H1 (cell line): ENCODE data around the gene LIX1L. TPM values are rescaled to one million over a fixed set of nuclear protein-coding genes. Genes with fewer than 3 reads are reported as not detected.
A peak's percentile ranks its signal among the peaks of the same experiment; 100 is the strongest.

Experiments
- CTCF ChIA-PET: fragments of 300-600 bp; sonication (Branson Sonifier 250); formaldehyde crosslinking; loops from one replicate; lab custom pipeline; 2021; ENCODE audit not compliant: partially characterized antibody; lab: Charles Lee
- POLR2A ChIA-PET: fragments of 300-600 bp; sonication (Branson Sonifier 250); formaldehyde crosslinking; loops from one replicate; lab custom pipeline; 2021; ENCODE audit warnings: inconsistent platforms; ENCODE audit not compliant: partially characterized antibody; lab: Charles Lee
- DNase-seq, 2 experiments: peaks; one replicate each; pipeline versions ENCODE4 v3.0.0 to v3.0.0-alpha.2; 2010 to 2022; ENCODE audit warnings: low spot score in 2 of 2, low read depth in 1 of 2, mixed read lengths in 1 of 2
- FAIRE-seq: peaks from 2 replicates; lab custom pipeline; 2011; peaks lifted over from hg19 to GRCh38; lab: Jason Lieb, UNC
- H2AFZ ChIP-seq: 2 replicates; pipeline ENCODE4 v1.8.1; 2012; ENCODE audit warnings: low read length, inconsistent platforms
- H2AK5ac ChIP-seq: 2 replicates; pipeline ENCODE4 v1.6.1; 2013; ENCODE audit warnings: low read depth, low read length
- H2BK120ac ChIP-seq: replicated peaks from 2 replicates; pipeline ENCODE3; 2013; ENCODE audit warnings: low read depth, low read length, inconsistent platforms
- H2BK12ac ChIP-seq: 2 replicates; pipeline ENCODE4 v1.6.1; 2013; ENCODE audit warnings: low read depth, low read length
- H2BK15ac ChIP-seq: 2 replicates; pipeline ENCODE4 v1.6.1; 2013; ENCODE audit warnings: low read length
- H2BK20ac ChIP-seq: 2 replicates; pipeline ENCODE4 v1.6.1; 2013; ENCODE audit warnings: low read length
- H2BK5ac ChIP-seq: 2 replicates; pipeline ENCODE4 v1.6.1; 2013; ENCODE audit warnings: low read depth, low read length
- H3K14ac ChIP-seq: 2 replicates; pipeline ENCODE4 v1.6.1; 2013; ENCODE audit warnings: inconsistent platforms; ENCODE audit not compliant: insufficient read length
- H3K18ac ChIP-seq: 2 replicates; pipeline ENCODE4 v1.6.1; 2013; ENCODE audit warnings: low read length; ENCODE audit errors: extremely low read depth
- H3K23ac ChIP-seq: 2 replicates; pipeline ENCODE4 v1.6.1; 2013; ENCODE audit warnings: inconsistent platforms; ENCODE audit not compliant: insufficient read length
- H3K23me2 ChIP-seq: 2 replicates; pipeline ENCODE4 v1.6.1; 2013; ENCODE audit warnings: low read depth, low read length
- H3K27ac ChIP-seq: 2 replicates; pipeline ENCODE4 v1.6.1; 2011; ENCODE audit warnings: low read depth, low read length, inconsistent platforms
- H3K27me3 ChIP-seq, 4 experiments: replicated peaks in 1 of 4; 1 replicate in 1 of 4; 2 replicates in 3 of 4; pipeline versions ENCODE4 v1.6.1 to v1.8.1; 2011 to 2013; ENCODE audit warnings: low read length in 3 of 4, mild to moderate bottlenecking in 3 of 4, inconsistent platforms in 2 of 4, mixed read lengths in 2 of 4, moderate library complexity in 1 of 4; ENCODE audit not compliant: control insufficient read depth in 3 of 4, insufficient read depth in 3 of 4; ENCODE audit errors: extremely low read depth in 1 of 4
- H3K36me3 ChIP-seq, 4 experiments: 2 replicates each; pipeline versions ENCODE4 v1.6.1 to v1.8.1; 2011 to 2013; ENCODE audit warnings: mild to moderate bottlenecking in 4 of 4, low read length in 3 of 4, moderate library complexity in 2 of 4, control low read depth in 1 of 4, inconsistent platforms in 1 of 4; ENCODE audit not compliant: insufficient read depth in 4 of 4, control insufficient read depth in 2 of 4
- H3K4ac ChIP-seq: replicated peaks from 2 replicates; pipeline ENCODE3; 2013; ENCODE audit warnings: low read length, low read depth, mixed read lengths, inconsistent platforms; ENCODE audit not compliant: insufficient read length
- H3K4me1 ChIP-seq, 4 experiments: replicated peaks in 1 of 4; 1 replicate in 1 of 4; 2 replicates in 3 of 4; pipeline versions ENCODE4 v1.6.1 to v1.8.1; 2011 to 2013; ENCODE audit warnings: low read length in 3 of 4, inconsistent platforms in 2 of 4, mixed read lengths in 1 of 4; ENCODE audit not compliant: insufficient read depth in 4 of 4, control insufficient read depth in 3 of 4
- H3K4me2 ChIP-seq, 2 experiments: 2 replicates each; pipeline versions ENCODE4 v1.6.1 to v1.8.1; 2011 to 2013; ENCODE audit warnings: low read depth in 2 of 2, low read length in 2 of 2, control low read depth in 1 of 2, inconsistent platforms in 1 of 2, mild to moderate bottlenecking in 1 of 2; ENCODE audit not compliant: insufficient read depth in 1 of 2
- H3K4me3 ChIP-seq, 4 experiments: fragments of 200-600, 300-600 bp in 1 of 4; sonication (generic), shearing (Covaris generic), sonication (Bioruptor Twin) in 1 of 4; 2 replicates each; pipeline versions ENCODE4 v1.5.1 to v1.8.1; 2011 to 2016; ENCODE audit warnings: low read length in 4 of 4, low read depth in 3 of 4, control low read depth in 2 of 4, inconsistent platforms in 2 of 4, mild to moderate bottlenecking in 2 of 4, mixed read lengths in 1 of 4, moderate library complexity in 1 of 4; ENCODE audit not compliant: insufficient read depth in 2 of 4; ENCODE audit errors: extremely low read depth in 1 of 4
- H3K56ac ChIP-seq: replicated peaks from 2 replicates; pipeline ENCODE3; 2013; ENCODE audit warnings: low read depth, mild to moderate bottlenecking, mixed read lengths, low read length, inconsistent platforms; ENCODE audit not compliant: insufficient read length
- H3K79me1 ChIP-seq: 2 replicates; pipeline ENCODE4 v1.6.1; 2013; ENCODE audit warnings: low read depth, low read length, control low read depth
- H3K79me2 ChIP-seq, 2 experiments: 2 replicates each; pipeline versions ENCODE4 v1.6.1 to v1.8.1; 2012 to 2013; ENCODE audit warnings: low read length in 2 of 2, mild to moderate bottlenecking in 2 of 2, inconsistent platforms in 1 of 2; ENCODE audit not compliant: insufficient read depth in 2 of 2, control insufficient read depth in 1 of 2
- H3K9ac ChIP-seq, 4 experiments: replicated peaks in 1 of 4; 1 replicate in 1 of 4; 2 replicates in 3 of 4; pipeline versions ENCODE4 v1.6.1 to v1.8.1; 2011 to 2013; ENCODE audit warnings: low read depth in 3 of 4, low read length in 3 of 4, control low read depth in 2 of 4, mild to moderate bottlenecking in 2 of 4, moderate library complexity in 2 of 4, inconsistent platforms in 1 of 4; ENCODE audit errors: extremely low read depth in 1 of 4
- H3K9me3 ChIP-seq, 2 experiments: 2 replicates each; pipeline versions ENCODE4 v1.6.1 to v1.8.1; 2012 to 2013; ENCODE audit warnings: mild to moderate bottlenecking in 2 of 2, moderate library complexity in 2 of 2, control low read depth in 1 of 2, inconsistent platforms in 1 of 2, low read depth in 1 of 2, low read length in 1 of 2, mixed read lengths in 1 of 2; ENCODE audit not compliant: insufficient read depth in 2 of 2
- H4K20me1 ChIP-seq, 2 experiments: replicated peaks in 1 of 2; 2 replicates each; pipeline versions ENCODE3 to v1.8.1; 2011 to 2013; ENCODE audit warnings: inconsistent platforms in 2 of 2, low read length in 2 of 2, mild to moderate bottlenecking in 1 of 2; ENCODE audit not compliant: insufficient read depth in 2 of 2, control insufficient read depth in 1 of 2
- H4K5ac ChIP-seq: 2 replicates; pipeline ENCODE4 v1.6.1; 2013; ENCODE audit warnings: low read length, low read depth, mixed read lengths, inconsistent platforms; ENCODE audit not compliant: insufficient read length
- H4K8ac ChIP-seq: 2 replicates; pipeline ENCODE4 v1.8.0; 2013; ENCODE audit warnings: mild to moderate bottlenecking, moderate library complexity, low read length, inconsistent platforms; ENCODE audit not compliant: insufficient read depth; ENCODE audit errors: extremely low read depth
- H4K91ac ChIP-seq: replicated peaks from 2 replicates; pipeline ENCODE3; 2013; ENCODE audit warnings: low read length, mixed read lengths, inconsistent platforms; ENCODE audit not compliant: insufficient read length
- CBX5 ChIP-seq: fragments of 300-800, 300-1000 bp; sonication (generic); IDR thresholded peaks from 2 replicates; pipeline ENCODE4 v1.7.1; 2016; ENCODE audit warnings: antibody characterized with exemption, low read length, low read depth
- CREB1 ChIP-seq: IDR thresholded peaks from 2 replicates; pipeline ENCODE4 v1.6.1; 2012; ENCODE audit warnings: inconsistent platforms
- E2F6 ChIP-seq: IDR thresholded peaks from 2 replicates; pipeline ENCODE4 v1.6.1; 2012; ENCODE audit warnings: inconsistent platforms
- EP300 ChIP-seq, 2 experiments: IDR thresholded peaks; 1 replicate in 1 of 2; 2 replicates in 1 of 2; pipeline ENCODE4 v1.6.1; 2011 to 2012; ENCODE audit warnings: low read depth in 2 of 2, low read length in 2 of 2, mild to moderate bottlenecking in 2 of 2, borderline replicate concordance in 1 of 2, inconsistent platforms in 1 of 2, moderate library complexity in 1 of 2
- JUN ChIP-seq: IDR thresholded peaks from 2 replicates; pipeline ENCODE4 v1.6.1; 2011; ENCODE audit warnings: low read depth, mild to moderate bottlenecking, improper control_type of control experiment, low read length
- MAFK ChIP-seq: IDR thresholded peaks from 2 replicates; pipeline ENCODE4 v1.6.1; 2012; ENCODE audit warnings: low read depth, mild to moderate bottlenecking, improper control_type of control experiment, low read length
- RFX5 ChIP-seq: IDR thresholded peaks from 2 replicates; pipeline ENCODE4 v1.6.1; 2011; ENCODE audit warnings: low read depth, low read length, improper control_type of control experiment, borderline replicate concordance
- TEAD4 ChIP-seq: IDR thresholded peaks from 2 replicates; pipeline ENCODE4 v1.6.1; 2012; ENCODE audit warnings: low read depth, low read length, inconsistent platforms, mixed read lengths
- WGBS, 2 experiments: shearing (Covaris generic) in 1 of 2; methylation state at CpG; one replicate each; pipeline versions ENCODE4 v1.1.6 to v1.1.7; 2013 to 2015; ENCODE audit warnings: low lambda C conversion rate in 2 of 2, mixed read lengths in 2 of 2, inconsistent platforms in 1 of 2, low coverage in 1 of 2, missing lambda C conversion rate in 1 of 2; ENCODE audit not compliant: insufficient replicate concordance in 2 of 2, insufficient coverage in 1 of 2, insufficient read length in 1 of 2; ENCODE audit errors: extremely low coverage in 1 of 2, missing lambda C conversion rate in 1 of 2; 5-methylcytosine and 5-hydroxymethylcytosine counted together
- polyA plus RNA-seq, 7 experiments: library from polyadenylated mRNA; depleted of rRNA in 3 of 7; stranded (reverse) in 5 of 7; unstranded in 2 of 7; fragments of >200 nt in 5 of 7; fragments of 200-250 nt in 2 of 7; gene quantifications; 1 replicate in 5 of 7; 2 replicates in 1 of 7; 4 replicates in 1 of 7; pipeline versions ENCODE4 v1.2.1 to v1.2.3, GENCODE V29; 2011 to 2013; ENCODE audit warnings: missing spikeins in 2 of 7, mixed read lengths in 2 of 7
- total RNA-seq: library from RNA; stranded (reverse); fragmentation: NEBNext Ultra II Directional; extraction: Animal tissue kit (Norgen Biotek cat#: 25700); gene quantifications from 2 replicates; pipeline ENCODE4 v1.2.1, GENCODE V29; 2021

LIX1L gene
- total and polyA plus RNA-seq, 2 of the 8 experiments (the other 6 are each of a cell fraction or from before 2014, with no cell fraction given): 2.9 to 3.7 TPM

DNA sequence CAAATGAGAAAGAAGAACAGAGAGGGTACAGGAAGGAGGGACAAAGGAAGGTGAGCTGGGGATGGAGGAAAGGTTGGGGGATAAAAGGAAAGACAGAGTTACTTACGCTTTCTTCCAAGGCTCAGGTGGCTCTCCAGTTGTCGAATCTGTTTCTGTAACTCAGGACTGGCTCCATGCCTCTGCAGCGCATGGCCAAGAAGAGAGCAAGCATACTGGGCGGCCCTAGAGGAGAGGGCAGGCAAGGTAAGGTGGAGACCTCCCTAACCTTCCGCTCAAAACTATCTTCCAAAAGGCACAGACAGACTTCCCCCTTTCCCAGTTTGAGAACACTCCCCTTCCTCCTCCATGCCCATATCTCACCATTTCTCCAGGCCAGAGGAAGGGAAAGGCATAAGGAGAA, 40.2 kb downstream of the LIX1L start:
- no peak for FAIRE-seq
- no peaks in the 10 kb centered on the region for H3K9me3 ChIP-seq
- H3K79me2 ChIP-seq: no peaks in the 10 kb centered on the region
- H4K91ac ChIP-seq: no peak overlapping the region
- no peak for TF ChIP-seq MAFK
- TF ChIP-seq CREB1: no peak
- TF ChIP-seq RFX5: no peak
- TF ChIP-seq TEAD4: no peak
- no peak for TF ChIP-seq E2F6
- TF ChIP-seq EP300 (IDR thresholded peaks at IDR 0.05; ENCODE audit: borderline replicate concordance in 1 of 2, low read depth in 2 of 2, low read length in 2 of 2): no peak
- no peak for TF ChIP-seq CBX5
- TF ChIP-seq JUN: no peak
- POLR2A ChIA-PET: interaction anchor here (1.2 to 2.4 kb wide), 2 partner anchors 10 to 26 kb away, joined by 4 to 17 read pairs; partner anchors contain the start of gene RBM8A
- 88% methylated on average over 5 of the region's 5 CpGs; no CpG with 5 or more reads in 1 of the 2 experiments for WGBS, 2 experiments
- H3K27ac ChIP-seq: no peak overlapping the region
- H3K4me3 ChIP-seq: peak overlapping the region; percentile 71 to 96 (median 82); a peak in 5 of 8 replicates
- H3K79me1 ChIP-seq: no peaks in the 10 kb centered on the region
- H4K8ac ChIP-seq: no peak overlapping the region
- CTCF ChIA-PET: interaction anchor here (0.8 to 15.9 kb wide), 2 partner anchors 17 to 26 kb away, joined by 4 to 146 read pairs; no protein-coding TSS in a partner anchor
- no peak overlapping the region for H3K14ac ChIP-seq
- H3K18ac ChIP-seq: no peak overlapping the region
- no peak overlapping the region for H2BK12ac ChIP-seq
- H4K20me1 ChIP-seq: no peaks in the 10 kb centered on the region
- no peak overlapping the region for H3K4ac ChIP-seq
- no peak overlapping the region for H2AK5ac ChIP-seq
- H3K23ac ChIP-seq: no peak overlapping the region
- peak overlapping the region in 1 of 4 experiments; percentile 75; a peak in 2 of 7 replicates for H3K9ac ChIP-seq
- H3K56ac ChIP-seq: no peak overlapping the region
- no peak overlapping the region for H2BK5ac ChIP-seq
- H4K5ac ChIP-seq: no peak overlapping the region
- no peak overlapping the region for H2BK120ac ChIP-seq
- peaks cover 16% of the 10 kb centered on the region for H3K23me2 ChIP-seq
- H3K4me1 ChIP-seq: peaks cover 0 to 6% (median 2%) of the 10 kb centered on the region in 4 experiments; a peak in 6 of 7 replicates
- H2BK20ac ChIP-seq: no peak overlapping the region
- no peaks in the 10 kb centered on the region for H3K27me3 ChIP-seq
- peaks cover 0 to 5% (median 0%) of the 10 kb centered on the region in 4 experiments; a peak in 3 of 8 replicates for H3K36me3 ChIP-seq
- peak overlapping the region; percentile 15; the same call in 1 of the 2 replicates for H2AFZ ChIP-seq
- H3K4me2 ChIP-seq: peak overlapping the region; percentile 94 to 99
- DNase-seq: no peak
- no peak overlapping the region for H2BK15ac ChIP-seq
